T-helper 2 cell treated with Interferon-gamma antibody and Interleukin-4, amounts not matched to agents 5 μg/mL and 100 μg/mL, for 36 hours (primary cell): ENCODE data around the gene TAF11L12.
"Not testable (repeated sequence)": the region's sequence is repeated elsewhere in the genome, so short reads cannot be mapped to it uniquely, and the experiment has no call there.

Source experiments
- DNase-seq: peaks from one replicate; pipeline ENCODE4 v3.0.0; 2021; ENCODE audit warnings: low spot score
- H3K27ac Mint-ChIP-seq: one replicate; pipeline ENCODE4 v1.8.0; 2021; ENCODE audit warnings: mild to moderate bottlenecking, mixed read lengths
- H3K27me3 Mint-ChIP-seq: one replicate; pipeline ENCODE4 v1.8.0; 2021; ENCODE audit warnings: low read depth, mixed read lengths
- H3K36me3 Mint-ChIP-seq: one replicate; pipeline ENCODE4 v1.8.0; 2021; ENCODE audit warnings: low read depth, mixed read lengths
- H3K4me1 Mint-ChIP-seq: one replicate; pipeline ENCODE4 v1.8.0; 2021; ENCODE audit warnings: low read depth, mixed read lengths
- H3K4me3 Mint-ChIP-seq: one replicate; pipeline ENCODE4 v1.8.0; 2022; ENCODE audit warnings: mild to moderate bottlenecking, moderate library complexity, mixed read lengths
- H3K9me3 Mint-ChIP-seq: one replicate; pipeline ENCODE4 v1.8.0; 2021; ENCODE audit warnings: mixed read lengths

Gene TAF11L12

DNA sequence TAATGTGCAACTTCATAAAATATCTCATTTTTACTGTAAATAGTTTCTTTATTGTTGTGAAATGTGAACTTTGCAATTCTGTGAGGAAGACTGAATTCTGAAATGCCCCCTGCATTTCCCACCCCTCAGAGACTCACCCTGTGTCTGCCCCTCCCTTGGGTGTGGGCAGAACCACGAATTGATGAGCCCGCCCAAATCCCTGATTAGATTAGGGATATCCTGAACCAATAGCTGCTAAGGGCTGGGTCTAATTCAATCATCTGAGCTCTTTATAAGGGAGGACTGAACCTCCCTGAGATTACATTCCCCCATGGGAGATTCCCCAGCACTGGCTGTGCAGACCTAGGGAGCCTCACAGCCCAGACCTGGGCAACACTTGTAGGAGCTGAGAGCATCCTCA is at the start of gene TAF11L12:
TAF11L12 (plus strand) TSS at position 301 of the 400 bp plus-strand sequence.
- not testable (repeated sequence) for H3K27ac Mint-ChIP-seq, DNase-seq, H3K27me3 Mint-ChIP-seq, H3K4me3 Mint-ChIP-seq, H3K36me3 Mint-ChIP-seq, H3K4me1 Mint-ChIP-seq
- H3K9me3 Mint-ChIP-seq = peaks cover 56% of the 10 kb centered on the region

GRCh38 chr5:17585658-17586057 is 24.5 kb upstream of the TAF11L12 start, which contains the start of gene TAF11L7:
TSS of gene TAF11L7 (minus strand) at chr5:17585758.
- not testable (repeated sequence) for DNase-seq, H3K4me3 Mint-ChIP-seq, H3K36me3 Mint-ChIP-seq, H3K27ac Mint-ChIP-seq, H3K9me3 Mint-ChIP-seq, H3K4me1 Mint-ChIP-seq, H3K27me3 Mint-ChIP-seq

GRCh38 chr5:17590860-17591259 is 19.3 kb upstream of the TAF11L12 start, which contains the start of gene TAF11L8:
TSS of gene TAF11L8 (minus strand) at chr5:17590960.
- not testable (repeated sequence) for DNase-seq, H3K36me3 Mint-ChIP-seq, H3K9me3 Mint-ChIP-seq, H3K27me3 Mint-ChIP-seq, H3K27ac Mint-ChIP-seq, H3K4me1 Mint-ChIP-seq, H3K4me3 Mint-ChIP-seq

GRCh38 chr5:17594255-17594654 is 15.9 kb upstream of the TAF11L12 start, which contains the start of gene TAF11L9:
TSS of gene TAF11L9 (minus strand) at chr5:17594394.
- DNase-seq, H3K27ac Mint-ChIP-seq, H3K27me3 Mint-ChIP-seq, H3K4me3 Mint-ChIP-seq, H3K36me3 Mint-ChIP-seq, H3K9me3 Mint-ChIP-seq, H3K4me1 Mint-ChIP-seq: not testable (repeated sequence)

GRCh38 chr5:17597728-17598127 is 12.5 kb upstream of the TAF11L12 start, which contains the start of gene TAF11L10:
TSS of gene TAF11L10 (minus strand) at chr5:17597828.
- H3K4me3 Mint-ChIP-seq, H3K36me3 Mint-ChIP-seq, H3K27me3 Mint-ChIP-seq, DNase-seq, H3K27ac Mint-ChIP-seq, H3K4me1 Mint-ChIP-seq: not testable (repeated sequence)
- H3K9me3 Mint-ChIP-seq = peaks cover 12% of the 10 kb centered on the region

DNA sequence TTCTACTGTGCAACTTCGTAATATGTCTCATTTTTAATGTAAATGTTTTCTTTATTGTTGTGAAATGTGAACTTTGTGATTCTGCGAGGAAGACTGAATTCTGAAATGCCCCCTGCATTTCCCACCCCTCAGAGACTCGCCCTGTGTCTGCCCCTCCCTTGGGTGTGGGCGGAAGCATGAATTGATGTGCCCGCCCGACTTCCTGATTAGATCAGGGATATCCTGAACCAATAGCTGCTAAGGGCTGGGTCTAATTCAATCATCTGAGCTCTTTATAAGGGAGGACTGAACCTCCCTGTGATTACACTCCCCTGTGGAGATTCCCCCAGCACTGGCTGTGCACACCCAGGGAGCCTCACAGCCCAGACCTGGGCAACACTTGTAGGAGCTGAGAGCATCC is 6.3 kb upstream of the TAF11L12 start, which contains the start of gene TAF11L11:
TAF11L11 (plus strand) TSS at position 304 of the 400 bp plus-strand sequence.
- not testable (repeated sequence) for H3K4me3 Mint-ChIP-seq, H3K36me3 Mint-ChIP-seq, H3K27ac Mint-ChIP-seq, DNase-seq, H3K4me1 Mint-ChIP-seq, H3K27me3 Mint-ChIP-seq
- peaks cover 49% of the 10 kb centered on the region for H3K9me3 Mint-ChIP-seq

- Mint-ChIP-seq H3K9me3 (peaks cover 53% of the 10 kb centered on the region), H3K27me3 (no peaks in the 10 kb centered on the region), H3K36me3 (no peaks in the 10 kb centered on the region), H3K4me3 (no peak overlapping the region), H3K4me1 (no peaks in the 10 kb centered on the region), H3K27ac (no peak overlapping the region)
- no peak for DNase-seq
These were observed 5.2 kb upstream of the TAF11L12 start for GRCh38 chr5:17604951-17605350.

DNA sequence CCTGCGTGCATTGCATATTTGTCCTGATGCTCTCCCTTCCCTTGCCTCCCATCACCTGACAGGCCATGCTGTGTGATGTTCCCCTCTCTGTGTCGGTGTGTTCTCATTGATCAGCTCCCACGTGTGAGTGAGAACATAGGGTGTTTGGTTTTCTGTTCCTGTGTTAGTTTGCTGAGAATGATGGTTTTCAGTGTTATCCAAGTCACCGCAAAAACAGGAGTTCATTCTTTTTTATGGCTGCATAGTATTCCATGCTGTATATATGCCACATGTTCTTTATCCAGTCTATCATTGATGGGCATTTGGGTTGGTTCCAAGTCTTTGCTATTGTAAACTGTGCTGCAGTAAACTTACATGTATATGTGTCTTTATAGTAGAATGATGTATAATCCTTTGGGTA is 2.7 kb upstream of the TAF11L12 start:
- not testable (repeated sequence) for H3K4me1 Mint-ChIP-seq, DNase-seq, H3K4me3 Mint-ChIP-seq, H3K27ac Mint-ChIP-seq, H3K27me3 Mint-ChIP-seq, H3K36me3 Mint-ChIP-seq
- peaks cover 57% of the 10 kb centered on the region for H3K9me3 Mint-ChIP-seq

DNA sequence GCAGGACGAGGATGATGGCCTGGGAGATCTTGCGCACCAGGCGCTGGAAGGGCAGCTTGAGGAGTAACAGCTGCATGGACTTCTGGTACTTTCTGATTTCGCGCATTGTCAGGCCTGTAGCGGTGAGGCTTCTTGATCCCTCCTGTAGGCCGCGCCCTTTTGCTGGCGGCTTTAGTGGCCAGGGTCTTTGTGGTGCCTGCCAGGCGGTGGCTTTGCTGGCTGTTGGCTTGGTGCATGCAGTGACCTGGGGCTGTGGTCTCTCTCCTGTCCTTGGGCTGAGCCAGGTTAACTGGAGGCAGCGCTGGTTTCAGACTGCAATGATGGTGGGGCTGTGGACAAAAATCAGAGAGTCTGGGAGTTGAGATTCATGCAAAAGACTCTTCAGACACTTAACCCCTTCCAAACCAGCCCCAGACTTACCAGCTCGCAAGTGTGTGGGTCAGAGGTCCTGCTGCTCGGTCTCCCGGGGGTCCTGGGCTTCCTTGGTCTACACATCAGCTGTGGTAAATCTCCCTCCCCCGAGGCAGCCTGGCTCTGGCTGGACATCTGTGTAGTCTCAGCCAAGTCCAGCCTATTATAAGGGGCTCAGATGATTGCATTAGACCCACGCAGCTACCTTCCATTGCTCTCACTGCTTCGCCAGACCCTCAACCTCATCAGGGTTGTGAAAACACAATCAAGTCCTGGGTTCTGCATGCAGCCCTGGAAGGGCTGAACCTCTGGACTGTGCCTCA is 4.8 kb downstream of the TAF11L12 start:
- no peak for DNase-seq
- Mint-ChIP-seq H3K9me3 (peaks cover 33% of the 10 kb centered on the region), H3K4me1 (no peaks in the 10 kb centered on the region), H3K27ac (no peak overlapping the region), H3K36me3 (no peaks in the 10 kb centered on the region), H3K27me3 (no peaks in the 10 kb centered on the region), H3K4me3 (no peak overlapping the region)

DNA sequence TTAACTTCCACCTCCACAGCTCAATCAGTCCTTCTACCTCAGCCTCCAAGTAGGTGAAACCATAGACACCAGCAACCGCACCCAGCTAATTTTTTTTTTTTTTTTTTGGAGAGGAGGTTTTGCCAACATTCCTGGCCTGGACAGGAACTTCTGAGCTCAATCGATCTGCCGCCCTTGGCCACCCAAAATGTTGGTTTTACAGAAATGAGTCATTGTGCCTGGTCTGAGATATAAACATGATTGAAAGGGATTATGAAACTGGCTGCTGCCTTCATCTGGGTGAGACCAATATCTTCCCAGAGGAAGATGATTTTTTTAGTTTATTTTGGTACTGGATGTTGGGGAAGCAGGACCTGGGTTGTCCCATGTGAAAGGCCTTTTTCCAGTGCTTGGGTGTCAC is 9.2 kb downstream of the TAF11L12 start:
- Mint-ChIP-seq H3K27ac (no peak overlapping the region), H3K4me1 (no peaks in the 10 kb centered on the region), H3K9me3 (peaks cover 39% of the 10 kb centered on the region), H3K4me3 (no peak overlapping the region), H3K36me3 (no peaks in the 10 kb centered on the region), H3K27me3 (no peaks in the 10 kb centered on the region)
- DNase-seq = no peak

GRCh38 chr5:17620627-17621026 is 10.4 kb downstream of the TAF11L12 start:
- no peaks in the 10 kb centered on the region for H3K27me3 Mint-ChIP-seq
- H3K4me3 Mint-ChIP-seq = no peak overlapping the region
- no peak for DNase-seq
- no peaks in the 10 kb centered on the region for H3K4me1 Mint-ChIP-seq
- no peak overlapping the region for H3K27ac Mint-ChIP-seq
- no peaks in the 10 kb centered on the region for H3K36me3 Mint-ChIP-seq
- peaks cover 36% of the 10 kb centered on the region for H3K9me3 Mint-ChIP-seq

- Mint-ChIP-seq H3K27ac (no peak overlapping the region), H3K9me3 (peaks cover 43% of the 10 kb centered on the region), H3K4me3 (no peak overlapping the region), H3K4me1 (no peaks in the 10 kb centered on the region), H3K27me3 (no peaks in the 10 kb centered on the region), H3K36me3 (no peaks in the 10 kb centered on the region)
- no peak for DNase-seq
These were observed 15.5 kb downstream of the TAF11L12 start for GRCh38 chr5:17625686-17626085.

- peaks cover 32% of the 10 kb centered on the region for H3K9me3 Mint-ChIP-seq
- not testable (repeated sequence) for H3K36me3 Mint-ChIP-seq, H3K27ac Mint-ChIP-seq, H3K4me3 Mint-ChIP-seq, H3K27me3 Mint-ChIP-seq, DNase-seq, H3K4me1 Mint-ChIP-seq
These were observed 21.6 kb downstream of the TAF11L12 start, which contains the start of gene TAF11L13 for GRCh38 chr5:17631788-17632187. TSS of gene TAF11L13 (plus strand) at chr5:17632088.

DNA sequence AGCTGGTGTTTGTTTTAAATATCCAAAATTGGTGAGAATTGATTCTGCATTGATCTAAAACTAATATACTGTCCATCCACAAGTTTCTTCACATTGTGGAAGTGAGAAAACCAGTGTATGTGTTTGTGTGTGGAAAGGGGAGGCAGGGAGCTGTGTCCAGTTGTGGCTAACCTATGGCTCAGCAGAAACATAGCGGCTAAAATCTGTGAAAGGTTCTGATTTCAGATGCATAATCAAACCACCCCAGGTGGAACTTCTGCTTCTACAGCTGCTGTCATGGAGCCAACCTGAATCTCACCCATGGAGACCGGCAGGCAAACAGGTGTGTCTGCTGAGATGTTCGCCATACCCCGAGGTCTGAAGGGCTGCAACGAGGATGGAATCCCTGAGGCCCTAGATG is 24.0 kb downstream of the TAF11L12 start, which contains the start of gene TAF11L14:
TAF11L14 (plus strand) TSS at position 301 of the 400 bp plus-strand sequence.
- no peak for DNase-seq
- no peaks in the 10 kb centered on the region for H3K36me3 Mint-ChIP-seq
- H3K9me3 Mint-ChIP-seq = peaks cover 27% of the 10 kb centered on the region
- H3K27ac Mint-ChIP-seq = no peak within 1 kb of the TSS
- no peak within 1 kb of the TSS for H3K4me3 Mint-ChIP-seq
- no peaks in the 10 kb centered on the region for H3K27me3 Mint-ChIP-seq
- H3K4me1 Mint-ChIP-seq = no peaks in the 10 kb centered on the region
